OCI-LY1 (cell line): ENCODE data around the gene VHLL.
A peak's percentile ranks its signal among the peaks of the same experiment; 100 is the strongest.

Experiments used
- H2AFZ ChIP-seq: fragments of 200-600 bp; sonication (generic), shearing (Covaris generic); 2 replicates; pipeline ENCODE4 v1.6.0; 2014; ENCODE audit warnings: antibody characterized with exemption, mild to moderate bottlenecking, low read length
- H3F3A ChIP-seq: fragments of 200-600 bp; sonication (generic), shearing (Covaris generic); 2 replicates; pipeline ENCODE4 v1.6.0; 2014; ENCODE audit warnings: mild to moderate bottlenecking, antibody characterized with exemption, low read length, moderate library complexity; ENCODE audit not compliant: insufficient read depth
- H3K27ac ChIP-seq: fragments of 200-600 bp; sonication (generic); 2 replicates; pipeline ENCODE4 v1.5.1; 2014; ENCODE audit warnings: low read length, mixed run types, mild to moderate bottlenecking, low read depth; ENCODE audit not compliant: poor library complexity, severe bottlenecking
- H3K27me3 ChIP-seq: fragments of 200-600 bp; sonication (generic); 2 replicates; pipeline ENCODE4 v1.6.0; 2014; ENCODE audit warnings: antibody characterized with exemption, mild to moderate bottlenecking, low read length, moderate library complexity; ENCODE audit not compliant: insufficient read depth
- H3K36me3 ChIP-seq: fragments of 200-600 bp; sonication (generic); 2 replicates; pipeline ENCODE4 v1.6.1; 2014; ENCODE audit warnings: mild to moderate bottlenecking, antibody characterized with exemption, low read length, moderate library complexity, mixed read lengths; ENCODE audit not compliant: insufficient read depth
- H3K4me1 ChIP-seq: fragments of 200-600 bp; sonication (generic); 2 replicates; pipeline ENCODE4 v1.5.1; 2014; ENCODE audit warnings: mild to moderate bottlenecking, low read length, moderate library complexity; ENCODE audit not compliant: insufficient read depth, severe bottlenecking
- H3K4me2 ChIP-seq: fragments of 200-600 bp; sonication (generic), shearing (Covaris generic); 2 replicates; pipeline ENCODE4 v1.6.1; 2014; ENCODE audit warnings: low read length
- H3K4me3 ChIP-seq: fragments of 200-600 bp; sonication (generic); 2 replicates; pipeline ENCODE4 v1.5.1; 2014; ENCODE audit warnings: low read length, low read depth, mild to moderate bottlenecking, mixed read lengths; ENCODE audit not compliant: poor library complexity, severe bottlenecking
- H3K79me2 ChIP-seq: fragments of 200-600 bp; shearing (Covaris generic); 2 replicates; pipeline ENCODE4 v1.6.1; 2016; ENCODE audit warnings: mixed run types, low read length, mixed read lengths; ENCODE audit not compliant: insufficient read depth
- H3K9ac ChIP-seq: fragments of 200-600 bp; sonication (generic), shearing (Covaris generic); 2 replicates; pipeline ENCODE4 v1.6.1; 2014; ENCODE audit warnings: mild to moderate bottlenecking, low read length, mixed read lengths
- H3K9me2 ChIP-seq: fragments of 200-600 bp; sonication (generic), shearing (Covaris generic); 2 replicates; pipeline ENCODE4 v1.6.1; 2014; ENCODE audit warnings: low read depth, mild to moderate bottlenecking, low read length, mixed read lengths
- H3K9me3 ChIP-seq: fragments of 200-600 bp; shearing (Covaris generic); 2 replicates; pipeline ENCODE4 v1.6.1; 2014; ENCODE audit warnings: low read length, mixed read lengths
- H4K20me1 ChIP-seq: fragments of 200-600 bp; sonication (generic), shearing (Covaris generic); 2 replicates; pipeline ENCODE4 v1.6.0; 2016; ENCODE audit warnings: mild to moderate bottlenecking, low read length; ENCODE audit not compliant: insufficient read depth
- EZH2 ChIP-seq: fragments of 200-600 bp; sonication (generic), shearing (Covaris generic); IDR thresholded peaks from 2 replicates; pipeline ENCODE4 v1.8.0; 2017; ENCODE audit warnings: borderline replicate concordance, mixed run types, mild to moderate bottlenecking, antibody characterized with exemption, low read length, moderate library complexity, mixed read lengths
- TF ChIP-seq, protein P1 (sequence below): fragments of 200-600 bp; sonication (generic), shearing (Covaris generic); IDR thresholded peaks from 2 replicates; pipeline ENCODE4 v1.5.1; 2017; ENCODE audit warnings: mild to moderate bottlenecking, antibody characterized with exemption, low read length, moderate library complexity, mixed read lengths

Gene VHLL

DNA sequence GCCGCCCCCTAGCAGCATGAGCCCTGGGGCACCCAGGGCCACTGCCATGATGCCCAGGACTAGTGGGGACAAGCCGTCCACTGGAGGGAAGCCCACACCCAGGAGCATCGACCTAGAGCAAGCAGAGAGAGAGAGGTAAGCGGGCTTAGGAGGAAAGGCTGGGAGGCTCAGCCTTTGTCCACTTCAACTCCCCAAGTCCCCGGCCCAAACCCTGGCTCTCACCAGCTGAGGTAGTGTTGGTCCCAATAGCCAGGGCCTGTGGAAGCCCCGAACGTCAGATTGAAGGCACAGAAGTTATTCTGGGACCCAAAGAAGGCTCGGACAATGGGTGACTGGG lies 6.0 kb downstream of the VHLL start:
- no peak overlapping the region for H2AFZ ChIP-seq
- no peak overlapping the region for H3K27ac ChIP-seq
- no peaks in the 10 kb centered on the region for H3F3A ChIP-seq
- no peak overlapping the region for H3K4me2 ChIP-seq
- H3K27me3 ChIP-seq = no peaks in the 10 kb centered on the region
- no peaks in the 10 kb centered on the region for H3K36me3 ChIP-seq
- no peaks in the 10 kb centered on the region for H3K9me2 ChIP-seq
- no peaks in the 10 kb centered on the region for H3K79me2 ChIP-seq
- no peaks in the 10 kb centered on the region for H3K9me3 ChIP-seq
- H3K4me1 ChIP-seq = peaks cover 23% of the 10 kb centered on the region
- TF ChIP-seq, protein P1, sequence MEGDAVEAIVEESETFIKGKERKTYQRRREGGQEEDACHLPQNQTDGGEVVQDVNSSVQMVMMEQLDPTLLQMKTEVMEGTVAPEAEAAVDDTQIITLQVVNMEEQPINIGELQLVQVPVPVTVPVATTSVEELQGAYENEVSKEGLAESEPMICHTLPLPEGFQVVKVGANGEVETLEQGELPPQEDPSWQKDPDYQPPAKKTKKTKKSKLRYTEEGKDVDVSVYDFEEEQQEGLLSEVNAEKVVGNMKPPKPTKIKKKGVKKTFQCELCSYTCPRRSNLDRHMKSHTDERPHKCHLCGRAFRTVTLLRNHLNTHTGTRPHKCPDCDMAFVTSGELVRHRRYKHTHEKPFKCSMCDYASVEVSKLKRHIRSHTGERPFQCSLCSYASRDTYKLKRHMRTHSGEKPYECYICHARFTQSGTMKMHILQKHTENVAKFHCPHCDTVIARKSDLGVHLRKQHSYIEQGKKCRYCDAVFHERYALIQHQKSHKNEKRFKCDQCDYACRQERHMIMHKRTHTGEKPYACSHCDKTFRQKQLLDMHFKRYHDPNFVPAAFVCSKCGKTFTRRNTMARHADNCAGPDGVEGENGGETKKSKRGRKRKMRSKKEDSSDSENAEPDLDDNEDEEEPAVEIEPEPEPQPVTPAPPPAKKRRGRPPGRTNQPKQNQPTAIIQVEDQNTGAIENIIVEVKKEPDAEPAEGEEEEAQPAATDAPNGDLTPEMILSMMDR = no peak
- TF ChIP-seq EZH2 = no peak
- H3K4me3 ChIP-seq = no peak overlapping the region
- H3K9ac ChIP-seq = no peak overlapping the region
- H4K20me1 ChIP-seq = no peaks in the 10 kb centered on the region

DNA sequence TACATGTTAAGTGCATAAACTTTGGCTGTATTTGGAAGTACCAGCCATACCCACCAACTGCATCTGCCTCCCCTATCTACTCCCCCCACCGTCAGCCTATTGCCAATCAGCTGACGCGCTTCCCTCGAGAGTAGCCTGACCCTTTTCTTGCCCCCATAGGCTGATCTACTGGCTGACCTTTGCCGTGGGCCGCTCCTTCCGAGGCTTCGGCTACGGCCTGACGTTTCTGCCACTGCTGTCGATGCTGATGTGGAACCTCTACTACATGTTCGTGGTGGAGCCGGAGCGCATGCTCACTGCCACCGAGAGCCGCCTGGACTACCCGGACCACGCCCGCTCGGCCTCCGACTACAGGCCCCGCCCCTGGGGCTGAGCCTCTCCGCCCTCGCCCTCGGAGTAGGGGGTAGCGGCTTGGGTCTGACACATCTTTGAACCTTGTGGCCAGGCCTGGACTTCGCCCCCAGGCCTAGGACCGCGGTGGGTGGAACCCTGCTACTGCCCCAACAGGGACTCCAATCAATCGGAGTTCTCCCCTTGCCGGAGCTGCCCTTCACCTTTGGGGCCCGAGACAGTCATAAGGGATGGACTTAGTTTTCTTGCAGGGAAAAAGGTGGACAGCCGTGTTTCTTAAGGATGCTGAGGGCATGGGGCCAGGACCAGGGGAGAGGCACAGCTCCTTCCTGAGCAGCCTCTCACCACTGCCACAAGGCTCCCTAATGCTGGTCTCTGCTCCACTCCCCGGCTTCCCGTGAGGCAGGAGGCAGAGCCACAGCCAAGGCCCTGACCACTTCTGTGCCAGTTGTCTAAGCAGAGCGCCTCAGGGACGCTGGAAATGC lies 7.7 kb downstream of the VHLL start:
- Histone ChIP-seq H3K27ac (no peak overlapping the region), H3K4me3 (peak overlapping the region; percentile 48), H3K27me3 (no peaks in the 10 kb centered on the region), H3K9me3 (no peaks in the 10 kb centered on the region), H3K4me2 (peak overlapping the region; percentile 64), H3K9ac (peak overlapping the region; percentile 34; the same call in 1 of the 2 replicates), H2AFZ (no peak overlapping the region), H3F3A (no peaks in the 10 kb centered on the region), H3K36me3 (no peaks in the 10 kb centered on the region), H3K4me1 (peaks cover 23% of the 10 kb centered on the region), H3K79me2 (no peaks in the 10 kb centered on the region), H4K20me1 (no peaks in the 10 kb centered on the region), H3K9me2 (no peaks in the 10 kb centered on the region)
- TF ChIP-seq, protein P1 = no peak
- no peak for TF ChIP-seq EZH2

DNA sequence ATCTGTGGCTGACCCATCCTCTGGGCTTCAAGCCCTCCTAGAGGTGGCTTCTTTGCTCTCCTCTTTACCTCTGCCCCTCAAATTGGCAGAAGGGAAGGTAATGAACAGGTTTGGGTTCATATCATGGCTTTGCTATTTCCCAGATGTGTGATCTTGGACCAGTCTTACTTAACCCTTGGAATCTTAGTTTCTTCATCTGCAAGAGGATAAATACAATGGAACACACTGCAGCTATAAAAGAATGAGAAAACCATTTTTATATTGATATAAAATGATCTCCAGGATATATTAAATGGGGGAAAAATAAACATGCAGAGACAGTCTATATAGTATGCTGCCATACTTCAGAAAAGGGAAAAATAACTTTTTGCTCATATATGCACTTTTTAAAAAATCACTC lies 9.2 kb downstream of the VHLL start:
- TF ChIP-seq EZH2 = no peak
- TF ChIP-seq, protein P1 = no peak
- H3K4me1 ChIP-seq = peaks cover 12% of the 10 kb centered on the region
- no peaks in the 10 kb centered on the region for H3K79me2 ChIP-seq
- no peak overlapping the region for H3K9ac ChIP-seq
- no peaks in the 10 kb centered on the region for H3K27me3 ChIP-seq
- no peaks in the 10 kb centered on the region for H3K9me3 ChIP-seq
- H4K20me1 ChIP-seq = no peaks in the 10 kb centered on the region
- H2AFZ ChIP-seq = no peak overlapping the region
- no peak overlapping the region for H3K27ac ChIP-seq
- no peaks in the 10 kb centered on the region for H3K9me2 ChIP-seq
- H3K36me3 ChIP-seq = no peaks in the 10 kb centered on the region
- no peak overlapping the region for H3K4me2 ChIP-seq
- no peaks in the 10 kb centered on the region for H3F3A ChIP-seq
- H3K4me3 ChIP-seq = no peak overlapping the region
